GM10248 (cell line): ENCODE results near the gene CAMK2B.

Source experiments
- CTCF ChIA-PET: fragments of 300-600 bp; sonication (Branson Sonifier 250); formaldehyde crosslinking; extraction: SDS; loops from one replicate; lab custom pipeline; 2021; ENCODE audit warnings: antibody characterized with exemption; lab: Yijun Ruan, JAX
- POLR2A ChIA-PET: fragments of 350-650 bp; sonication (Branson Sonifier 250); formaldehyde crosslinking; extraction: SDS; loops from one replicate; lab custom pipeline; 2020; ENCODE audit warnings: antibody characterized with exemption; lab: Yijun Ruan, JAX
- DNase-seq: peaks from one replicate; pipeline ENCODE4 v3.0.0; 2012; ENCODE audit errors: extremely low spot score
- TF ChIP-seq, protein P1 (sequence below): IDR thresholded peaks from 2 replicates; pipeline ENCODE4 v1.5.1; 2012; ENCODE audit warnings: mild to moderate bottlenecking, low read depth; ENCODE audit errors: extremely low read depth, missing control alignments, control extremely low read depth

The CAMK2B gene

DNA sequence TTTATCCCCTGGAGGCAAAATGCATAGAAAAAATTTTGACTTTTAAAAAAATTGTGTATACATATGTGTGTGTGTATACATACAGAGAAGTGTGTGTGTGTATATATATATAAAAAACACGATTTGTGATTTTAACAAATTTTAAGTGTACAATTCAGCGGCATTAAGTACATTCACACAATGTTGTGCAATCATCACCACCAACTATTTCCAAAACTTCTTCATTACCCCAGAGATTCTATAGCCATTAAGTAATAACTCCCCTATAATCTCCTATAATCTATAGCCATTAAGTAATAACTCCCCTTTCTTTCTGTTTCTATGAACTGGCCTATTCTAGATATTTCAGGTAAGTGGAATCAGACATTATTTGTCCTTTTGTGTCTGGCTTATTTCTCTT lies 20.7 kb upstream of the CAMK2B start:
- CTCF ChIA-PET = interaction anchor here (1.9 kb wide), 1 partner anchor 22 kb away, joined by 6 read pairs; no protein-coding TSS in a partner anchor
- TF ChIP-seq, protein P1, sequence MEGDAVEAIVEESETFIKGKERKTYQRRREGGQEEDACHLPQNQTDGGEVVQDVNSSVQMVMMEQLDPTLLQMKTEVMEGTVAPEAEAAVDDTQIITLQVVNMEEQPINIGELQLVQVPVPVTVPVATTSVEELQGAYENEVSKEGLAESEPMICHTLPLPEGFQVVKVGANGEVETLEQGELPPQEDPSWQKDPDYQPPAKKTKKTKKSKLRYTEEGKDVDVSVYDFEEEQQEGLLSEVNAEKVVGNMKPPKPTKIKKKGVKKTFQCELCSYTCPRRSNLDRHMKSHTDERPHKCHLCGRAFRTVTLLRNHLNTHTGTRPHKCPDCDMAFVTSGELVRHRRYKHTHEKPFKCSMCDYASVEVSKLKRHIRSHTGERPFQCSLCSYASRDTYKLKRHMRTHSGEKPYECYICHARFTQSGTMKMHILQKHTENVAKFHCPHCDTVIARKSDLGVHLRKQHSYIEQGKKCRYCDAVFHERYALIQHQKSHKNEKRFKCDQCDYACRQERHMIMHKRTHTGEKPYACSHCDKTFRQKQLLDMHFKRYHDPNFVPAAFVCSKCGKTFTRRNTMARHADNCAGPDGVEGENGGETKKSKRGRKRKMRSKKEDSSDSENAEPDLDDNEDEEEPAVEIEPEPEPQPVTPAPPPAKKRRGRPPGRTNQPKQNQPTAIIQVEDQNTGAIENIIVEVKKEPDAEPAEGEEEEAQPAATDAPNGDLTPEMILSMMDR = no peak
- POLR2A ChIA-PET = no interaction called here
- no peak for DNase-seq

DNA sequence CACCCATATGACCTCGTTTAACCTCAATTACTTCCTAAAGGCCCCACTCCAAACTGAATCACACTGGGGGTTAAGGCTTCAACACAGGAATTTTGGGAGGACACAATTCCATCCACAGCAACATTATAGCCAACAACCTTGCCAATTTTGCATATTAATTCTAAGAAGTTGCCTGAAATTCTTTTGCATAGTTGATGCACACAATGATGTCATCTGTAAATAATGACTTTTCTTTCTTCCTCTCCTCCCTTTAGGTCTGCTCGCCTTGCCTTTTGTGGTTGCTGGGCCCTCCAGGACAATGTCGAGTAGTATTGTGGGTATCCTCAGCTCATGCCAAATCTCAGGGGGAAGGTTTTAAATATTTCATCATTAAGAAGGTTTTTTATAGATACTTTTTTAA lies 16.0 kb upstream of the CAMK2B start:
- CTCF ChIA-PET = no interaction called here
- TF ChIP-seq, protein P1 = no peak
- DNase-seq = no peak
- POLR2A ChIA-PET = no interaction called here

DNA sequence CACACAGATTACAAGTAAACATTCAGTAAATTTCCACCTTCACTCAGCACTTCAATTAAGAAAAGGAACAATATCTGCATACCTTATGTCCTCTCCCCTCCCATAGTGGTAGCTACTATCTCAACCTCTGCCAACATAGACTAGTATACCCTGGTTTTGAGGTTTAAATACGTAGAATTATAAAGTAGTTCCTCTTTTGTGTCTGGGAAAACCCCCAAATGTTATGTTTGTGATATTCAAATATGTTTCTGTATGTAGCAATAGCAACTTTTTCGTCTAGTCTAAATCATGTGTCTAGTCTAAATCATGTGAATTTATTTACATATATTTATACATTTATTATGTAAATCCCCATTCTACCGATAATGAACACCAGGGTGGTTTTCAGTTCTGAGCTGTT lies 13.2 kb upstream of the CAMK2B start:
- DNase-seq = no peak
- POLR2A ChIA-PET = no interaction called here
- TF ChIP-seq, protein P1 = no peak
- CTCF ChIA-PET = no interaction called here

DNA sequence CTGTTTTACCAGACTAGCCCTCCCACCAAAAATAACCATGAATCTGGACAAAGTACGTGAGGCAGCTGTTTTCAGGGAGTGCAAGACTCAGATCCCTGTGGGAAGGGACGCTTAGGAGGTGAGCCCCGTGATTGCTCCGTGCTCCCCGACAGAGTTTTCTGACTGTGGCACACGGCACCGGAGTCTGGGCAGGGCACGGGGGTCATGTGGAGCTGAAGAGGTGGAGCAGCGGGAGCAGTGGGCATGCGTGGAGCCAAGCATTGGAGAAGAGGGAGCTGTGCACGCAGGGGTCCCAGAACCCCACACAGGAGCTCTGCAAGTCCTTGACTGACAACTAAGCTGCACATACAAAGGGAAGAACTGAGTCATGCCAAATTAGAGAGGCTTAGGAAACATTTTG lies 11.1 kb upstream of the CAMK2B start:
- DNase-seq = no peak
- TF ChIP-seq, protein P1 = no peak
- POLR2A ChIA-PET = no interaction called here
- CTCF ChIA-PET = interaction anchor here (0.9 kb wide), 1 partner anchor 9 kb away, joined by 3 read pairs; no protein-coding TSS in a partner anchor

DNA sequence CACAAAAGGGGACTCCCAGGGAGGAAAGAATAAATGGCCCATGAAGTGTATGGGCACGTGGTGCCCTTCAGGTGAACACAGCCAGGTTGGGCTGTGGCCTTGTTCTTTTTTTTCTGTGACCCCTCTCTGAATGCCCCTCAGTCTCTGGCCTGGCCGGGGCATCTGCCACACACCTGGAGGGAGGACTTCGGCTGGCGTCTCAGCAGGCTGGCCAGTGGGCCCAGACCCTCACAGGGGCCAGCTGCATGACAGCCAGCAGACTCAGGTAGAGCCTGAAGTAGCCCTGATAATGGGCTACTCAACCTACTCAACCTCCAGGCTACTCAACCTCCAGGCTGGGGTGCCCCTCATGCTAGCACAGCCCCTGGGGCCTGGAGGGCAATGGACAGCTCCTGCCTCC lies 9.8 kb upstream of the CAMK2B start:
- DNase-seq = no peak
- TF ChIP-seq, protein P1 = no peak
- POLR2A ChIA-PET = no interaction called here
- CTCF ChIA-PET = interaction anchor here (1.1 to 1.4 kb wide), 2 partner anchors 10 to 12 kb away, joined by 3 read pairs; no protein-coding TSS in a partner anchor

DNA sequence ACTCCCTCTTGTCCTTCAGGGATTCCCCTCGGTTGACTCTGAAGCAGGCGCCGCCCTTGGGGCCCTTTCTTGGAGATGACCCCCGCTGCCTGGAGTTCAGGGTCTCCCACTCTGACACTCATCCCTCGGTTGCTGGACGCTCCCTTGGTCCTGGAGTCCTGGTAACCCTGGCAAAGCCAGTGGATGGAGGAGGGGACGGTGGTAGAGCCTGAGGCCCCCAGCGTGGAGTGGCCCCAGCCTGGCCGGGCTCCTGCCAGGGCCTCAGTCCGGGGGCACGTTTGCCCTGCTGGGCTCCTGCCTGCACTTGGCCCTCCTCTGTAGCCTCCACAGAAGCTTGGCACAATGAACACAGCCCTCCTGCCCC lies 9.3 kb upstream of the CAMK2B start:
- POLR2A ChIA-PET = no interaction called here
- CTCF ChIA-PET = interaction anchor here (1.4 kb wide), 1 partner anchor 10 kb away, joined by 3 read pairs; no protein-coding TSS in a partner anchor
- TF ChIP-seq, protein P1 = no peak

More for the DNA sequence above, 9.3 kb upstream of the CAMK2B start:
- no peak for DNase-seq
